Liver (tissue), 9 donors: ENCODE measurements around the gene NIT1. TPM values are rescaled to one million over a fixed set of nuclear protein-coding genes. Genes with fewer than 3 reads are reported as not detected.

ENCODE experiments used
- DNase-seq: peaks from one replicate; pipeline ENCODE4 v3.0.0-alpha.2; 2017; ENCODE audit warnings: low spot score
- H3K27ac ChIP-seq, 2 donors: one replicate each; pipeline ENCODE4 v1.7.0; 2013; ENCODE audit warnings: inconsistent platforms in 2 of 2, low read length in 2 of 2, control low read depth in 1 of 2, low read depth in 1 of 2, mild to moderate bottlenecking in 1 of 2
- H3K27me3 ChIP-seq, 4 donors: one replicate each; pipeline versions ENCODE4 v1.6.1 to v1.7.0; 2013; ENCODE audit warnings: low read length in 3 of 4, inconsistent platforms in 1 of 4, mild to moderate bottlenecking in 1 of 4, moderate library complexity in 1 of 4; ENCODE audit not compliant: control insufficient read depth in 4 of 4, insufficient read depth in 4 of 4
- H3K36me3 ChIP-seq, 4 donors: one replicate each; pipeline versions ENCODE4 v1.6.1 to v1.7.0; 2013; ENCODE audit warnings: low read length in 3 of 4, mild to moderate bottlenecking in 3 of 4, low read depth in 1 of 4, moderate library complexity in 1 of 4; ENCODE audit not compliant: control insufficient read depth in 4 of 4, insufficient read depth in 3 of 4
- H3K4me1 ChIP-seq, 4 donors: one replicate each; pipeline versions ENCODE4 v1.6.1 to v1.7.0; 2013; ENCODE audit warnings: low read length in 3 of 4, mild to moderate bottlenecking in 3 of 4, moderate library complexity in 1 of 4; ENCODE audit not compliant: control insufficient read depth in 4 of 4, insufficient read depth in 4 of 4
- H3K4me3 ChIP-seq, 3 donors: one replicate each; pipeline versions ENCODE4 v1.6.1 to v1.7.0; 2013; ENCODE audit warnings: low read length in 3 of 3, control low read depth in 1 of 3, low read depth in 1 of 3, mild to moderate bottlenecking in 1 of 3
- H3K9ac ChIP-seq, 2 donors: one replicate each; pipeline ENCODE4 v1.7.0; 2013; ENCODE audit warnings: low read length in 2 of 2, mild to moderate bottlenecking in 2 of 2, moderate library complexity in 2 of 2, control low read depth in 1 of 2, low read depth in 1 of 2
- H3K9me3 ChIP-seq, 4 donors: one replicate each; pipeline versions ENCODE4 v1.6.1 to v1.7.0; 2013; ENCODE audit warnings: low read length in 3 of 4; ENCODE audit not compliant: control insufficient read depth in 4 of 4
- ATF3 ChIP-seq: IDR thresholded peaks from 2 replicates; pipeline ENCODE4 v1.6.1; 2016; ENCODE audit warnings: antibody characterized with exemption
- CTCF ChIP-seq: fragments of 150-350 bp; IDR thresholded peaks from 2 replicates; pipeline ENCODE4 v1.5.1; 2017; ENCODE audit warnings: improper control_type of control experiment, low read depth, low read length; ENCODE audit not compliant: missing input control
- EGR1 ChIP-seq, 2 donors: IDR thresholded peaks; 2 replicates each; pipeline ENCODE4 v1.6.1; 2016 to 2018; ENCODE audit warnings: antibody characterized with exemption in 2 of 2, low read depth in 2 of 2
- FOXA1 ChIP-seq: IDR thresholded peaks from 2 replicates; pipeline ENCODE4 v1.6.1; 2016; ENCODE audit warnings: antibody characterized with exemption
- FOXA2 ChIP-seq: IDR thresholded peaks from 2 replicates; pipeline ENCODE4 v1.6.1; 2016; ENCODE audit warnings: antibody characterized with exemption
- GABPA ChIP-seq, 2 donors: IDR thresholded peaks in 1 of 2; conservative IDR thresholded peaks in 1 of 2; 2 replicates each; pipeline ENCODE4 v1.6.1; 2016; ENCODE audit warnings: antibody characterized with exemption in 2 of 2, mild to moderate bottlenecking in 1 of 2, moderate library complexity in 1 of 2
- HNF4A ChIP-seq, 2 donors: conservative IDR thresholded peaks; 2 replicates each; pipeline ENCODE4 v1.6.1; 2016; ENCODE audit warnings: antibody characterized with exemption in 2 of 2, mild to moderate bottlenecking in 2 of 2
- HNF4G ChIP-seq: IDR thresholded peaks from 2 replicates; pipeline ENCODE4 v1.6.1; 2016; ENCODE audit warnings: antibody characterized with exemption
- JUND ChIP-seq, 2 donors: IDR thresholded peaks; 2 replicates each; pipeline ENCODE4 v1.6.1; 2016; ENCODE audit warnings: antibody characterized with exemption in 2 of 2
- MAX ChIP-seq: IDR thresholded peaks from 2 replicates; pipeline ENCODE4 v1.6.1; 2016; ENCODE audit warnings: antibody characterized with exemption
- NR2F2 ChIP-seq: IDR thresholded peaks from 2 replicates; pipeline ENCODE4 v1.6.1; 2016; ENCODE audit warnings: antibody characterized with exemption
- RAD21 ChIP-seq, 2 donors: IDR thresholded peaks; 2 replicates each; pipeline ENCODE4 v1.6.1; 2016; ENCODE audit warnings: antibody characterized with exemption in 2 of 2, mild to moderate bottlenecking in 2 of 2
- REST ChIP-seq: IDR thresholded peaks from 2 replicates; pipeline ENCODE4 v1.6.1; 2016; ENCODE audit warnings: antibody characterized with exemption, mild to moderate bottlenecking
- RXRA ChIP-seq, 2 donors: IDR thresholded peaks; 2 replicates each; pipeline ENCODE4 v1.6.1; 2017 to 2018; ENCODE audit warnings: antibody characterized with exemption in 2 of 2, mild to moderate bottlenecking in 1 of 2
- SP1 ChIP-seq: IDR thresholded peaks from 2 replicates; pipeline ENCODE4 v1.6.1; 2018; ENCODE audit warnings: antibody characterized with exemption, mild to moderate bottlenecking
- TAF1 ChIP-seq: conservative IDR thresholded peaks from 2 replicates; pipeline ENCODE4 v1.6.1; 2016; ENCODE audit warnings: antibody characterized with exemption, mild to moderate bottlenecking
- YY1 ChIP-seq: IDR thresholded peaks from 2 replicates; pipeline ENCODE4 v1.6.1; 2016; ENCODE audit warnings: antibody characterized with exemption, mild to moderate bottlenecking
- ZBTB33 ChIP-seq: IDR thresholded peaks from 2 replicates; pipeline ENCODE4 v1.6.1; 2016; ENCODE audit warnings: antibody characterized with exemption
- WGBS: extraction: QIAGEN DNeasy Blood & Tissue Kit; methylation state at CpG from one replicate; pipeline ENCODE4 v1.1.7; 2013; 5-methylcytosine and 5-hydroxymethylcytosine counted together
- polyA plus RNA-seq, 2 donors: library from polyadenylated mRNA; stranded (reverse) in 1 of 2; unstranded in 1 of 2; fragments of 200-250 nt in 1 of 2; fragments of >200 nt in 1 of 2; fragmentation: Nextera tagmentation in 1 of 2; extraction: Ambion mirVana in 1 of 2; gene quantifications; one replicate each; pipeline versions ENCODE4 v1.2.1 to v1.2.3, GENCODE V29; 2013 to 2015
- total RNA-seq, 2 donors: library from RNA; depleted of rRNA; stranded (reverse); fragments of >200 nt; gene quantifications; one replicate each; pipeline ENCODE4 v1.2.3, GENCODE V29; 2014
- donor health status: healthy.
- donor health status: healthy.
- donor health status: healthy.
- donor health status: healthy.
- donor health status: healthy.

Gene NIT1
- total and polyA plus RNA-seq, 4 donors: 17.8 to 45.8 (median 39.3) TPM

GRCh38 chr1:161068306-161069234 is 49.3 kb upstream of the NIT1 start:
- no peaks in the 10 kb centered on the region for H3K9me3 ChIP-seq
- H3K27ac ChIP-seq: peak overlapping the region; percentile 85 to 87
- H3K4me1 ChIP-seq: no peaks in the 10 kb centered on the region
- H3K9ac ChIP-seq: peak overlapping the region in 1 of 2 donors; percentile 66
- no peak for TF ChIP-seq CTCF
- TF ChIP-seq YY1: no peak
- TF ChIP-seq ATF3: no peak
- TF ChIP-seq FOXA2: no peak
- no peak for TF ChIP-seq SP1
- no peak for TF ChIP-seq RAD21 (IDR thresholded peaks at IDR 0.05)
- TF ChIP-seq REST: no peak
- no peak for TF ChIP-seq ZBTB33
- TF ChIP-seq GABPA (IDR thresholded peaks at IDR 0.05 in 1 of 2, conservative IDR thresholded peaks at IDR 0.05 in 1 of 2): no peak
- TF ChIP-seq NR2F2: no peak
- TF ChIP-seq EGR1 (IDR thresholded peaks at IDR 0.05; ENCODE audit: low read depth in 2 of 2): no peak
- no peak for TF ChIP-seq HNF4G
- TF ChIP-seq JUND (IDR thresholded peaks at IDR 0.05): no peak
- no peak for TF ChIP-seq FOXA1
- no peak for TF ChIP-seq HNF4A (conservative IDR thresholded peaks at IDR 0.05)
- TF ChIP-seq RXRA (IDR thresholded peaks at IDR 0.05): no peak
- TF ChIP-seq TAF1: no peak
- TF ChIP-seq MAX: no peak
- no peaks in the 10 kb centered on the region for H3K27me3 ChIP-seq
- no peak for DNase-seq
- H3K4me3 ChIP-seq: peak overlapping the region in 2 of 3 donors; percentile 30 to 48
- no peaks in the 10 kb centered on the region for H3K36me3 ChIP-seq
- WGBS: 64% methylated on average over 10 of the region's 10 CpGs
